Measurements from ENCODE around the gene KIRREL3. TPM values are rescaled to one million over a fixed set of nuclear protein-coding genes. Genes with fewer than 3 reads are reported as not detected.

The KIRREL3 gene
- polyA plus RNA-seq, 1 of the 3 experiments (the other 2 are of a cell fraction): 3.7 TPM

DNA sequence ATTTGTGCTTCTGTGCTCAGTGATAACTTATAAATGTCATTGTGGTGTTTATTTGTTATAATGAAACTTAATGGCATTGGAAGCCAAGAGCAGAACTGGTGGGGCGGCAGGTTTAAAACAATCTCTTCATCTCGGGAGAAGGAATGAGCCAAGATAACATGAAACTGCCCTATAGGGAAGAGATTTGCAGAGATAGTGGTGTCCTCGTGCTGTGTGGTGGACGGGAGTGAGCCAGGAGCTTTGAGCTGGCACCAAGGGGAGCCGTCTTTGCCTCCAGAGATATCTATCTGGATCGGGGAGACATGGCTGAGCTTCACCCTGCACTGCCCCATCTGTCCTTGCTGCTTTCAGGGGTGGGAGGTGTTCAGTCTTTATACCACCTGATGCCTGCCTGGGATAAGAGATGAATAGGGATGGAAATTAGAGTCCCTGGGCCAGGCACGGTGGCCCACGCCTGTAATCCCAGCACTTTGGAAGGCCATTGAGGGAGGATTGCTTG, 455.5 kb downstream of the KIRREL3 start:
- no peaks in the 10 kb centered on the region for H3F3A ChIP-seq (replicated peaks; ENCODE audit: insufficient read depth)
- no peaks in the 10 kb centered on the region for H3K9me3 ChIP-seq
- H3K27me3 ChIP-seq (ENCODE audit: insufficient read depth): no peaks in the 10 kb centered on the region
- TF ChIP-seq EP300 (IDR thresholded peaks at IDR 0.05; ENCODE audit: borderline replicate concordance in 1 of 2, low read depth in 1 of 2, low read length in 1 of 2) (peak in 1 of 2 experiments; percentile 64; a peak in 1 of 4 replicates), RCOR1 (IDR thresholded peaks at IDR 0.05; ENCODE audit: low read length) (peak; percentile 7; the same call in 1 of the 2 replicates), MEF2A (IDR thresholded peaks at IDR 0.05; ENCODE audit: borderline replicate concordance, low read depth) (no peak), MXI1 (IDR thresholded peaks at IDR 0.05; ENCODE audit: low read depth, low read length) (peak; percentile 30; the same call in 1 of the 2 replicates), RAD21 (IDR thresholded peaks at IDR 0.05; ENCODE audit: low read length) (peak; percentile 17; the same call in 1 of the 2 replicates), GATA2 (CRISPR knock-in tag; IDR thresholded peaks at IDR 0.05) (peak; percentile 97)
- H3K4me3 ChIP-seq (ENCODE audit: low read depth in 2 of 2, low read length in 1 of 2): no peak overlapping the region
- no peak overlapping the region for H3K9ac ChIP-seq
- CTCF ChIA-PET: interaction anchor here (0.9 to 2.6 kb wide), 7 partner anchors 11 to 446 kb away, joined by 3 to 12 read pairs (median 3); no protein-coding TSS in a partner anchor
- H3K79me2 ChIP-seq (ENCODE audit: insufficient read depth): no peaks in the 10 kb centered on the region
- no peaks in the 10 kb centered on the region for H4K20me1 ChIP-seq (ENCODE audit: insufficient read depth)
- POLR2A ChIA-PET: interaction anchor here (0.9 to 1.5 kb wide), 3 partner anchors 27 to 64 kb away, joined by 3 to 6 read pairs (median 4); no protein-coding TSS in a partner anchor
- 36% methylated on average over 6 of the region's 8 CpGs for WGBS (ENCODE audit: low lambda C conversion rate)
- H3K9me2 ChIP-seq: no peaks in the 10 kb centered on the region
- H3K4me2 ChIP-seq: no peak overlapping the region
- H3K36me3 ChIP-seq (replicated peaks in 1 of 2; ENCODE audit: control insufficient read depth in 1 of 2, insufficient read depth in 2 of 2, low read length in 1 of 2): no peaks in the 10 kb centered on the region
- peak overlapping the region in 1 of 2 experiments; percentile 96; a peak in 2 of 4 replicates for H3K27ac ChIP-seq (ENCODE audit: low read depth in 2 of 2, low read length in 1 of 2)
- H2AFZ ChIP-seq (ENCODE audit: low read depth): no peak overlapping the region
- peak; percentile 65 for DNase-seq
- H3K4me1 ChIP-seq (ENCODE audit: control insufficient read depth in 1 of 2, insufficient read depth in 2 of 2, low read depth in 1 of 2, low read length in 1 of 2): peaks cover 5 to 48% of the 10 kb centered on the region in 2 experiments; a peak in 3 of 4 replicates

DNA sequence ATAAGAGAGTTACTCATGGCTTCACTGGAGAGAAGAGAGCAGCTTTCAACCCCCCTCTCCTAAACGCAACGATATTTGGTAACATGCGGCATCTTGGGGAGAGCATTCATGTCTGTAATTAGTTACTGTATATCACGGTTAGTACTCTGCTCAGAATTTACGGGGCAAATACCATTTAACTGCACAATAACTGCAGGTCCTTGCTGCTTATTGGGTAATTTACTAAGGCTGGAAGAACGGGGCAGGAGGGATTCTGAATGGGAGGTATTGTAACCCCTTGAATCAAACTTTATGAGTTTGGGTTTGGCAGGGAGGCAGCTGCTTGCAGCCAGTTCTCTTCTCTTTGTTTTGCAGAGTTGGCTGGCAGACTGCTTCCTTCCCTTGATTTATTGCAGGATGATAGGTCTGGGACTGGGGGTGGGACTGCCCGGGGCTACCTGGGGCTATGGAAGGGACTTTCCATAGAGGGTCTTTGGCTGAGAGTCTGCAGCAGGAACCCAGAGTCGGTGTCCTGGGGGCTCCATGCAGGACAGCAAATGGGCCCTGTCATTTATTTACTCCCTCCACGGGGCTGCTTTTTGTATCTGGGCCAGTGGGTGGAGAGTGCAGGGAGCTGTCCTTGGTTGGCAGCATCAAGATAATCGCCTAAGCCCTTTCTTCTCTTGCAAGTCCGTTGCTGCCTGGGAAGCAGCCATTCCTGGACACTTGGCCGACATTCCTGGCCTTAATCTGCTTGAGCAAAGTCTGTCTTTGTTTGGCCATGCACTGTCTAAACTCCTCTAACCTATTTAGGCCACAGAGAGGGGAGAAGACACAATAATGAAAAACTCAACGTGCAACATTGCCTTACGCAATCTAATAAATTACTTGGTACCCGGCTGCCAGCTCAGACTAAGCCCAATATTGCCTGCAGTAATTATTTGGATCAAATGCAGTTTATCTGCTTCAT, 456.2 kb downstream of the KIRREL3 start:
- CTCF ChIA-PET: interaction anchor here (0.9 to 2.6 kb wide), 9 partner anchors 11 to 446 kb away, joined by 3 to 12 read pairs (median 3); no protein-coding TSS in a partner anchor
- H3K79me2 ChIP-seq (ENCODE audit: insufficient read depth): no peaks in the 10 kb centered on the region
- H3K4me2 ChIP-seq: no peak overlapping the region
- H3K36me3 ChIP-seq (replicated peaks in 1 of 2; ENCODE audit: control insufficient read depth in 1 of 2, insufficient read depth in 2 of 2, low read length in 1 of 2): no peaks in the 10 kb centered on the region
- peak overlapping the region in 1 of 2 experiments; percentile 96; a peak in 2 of 4 replicates for H3K27ac ChIP-seq (ENCODE audit: low read depth in 2 of 2, low read length in 1 of 2)
- WGBS (ENCODE audit: low lambda C conversion rate): 34% methylated on average over 13 of the region's 15 CpGs
- no peak overlapping the region for H2AFZ ChIP-seq (ENCODE audit: low read depth)
- no peaks in the 10 kb centered on the region for H3K9me2 ChIP-seq
- no peaks in the 10 kb centered on the region for H3K9me3 ChIP-seq
- H3K4me1 ChIP-seq (ENCODE audit: control insufficient read depth in 1 of 2, insufficient read depth in 2 of 2, low read depth in 1 of 2, low read length in 1 of 2): peaks cover 5 to 48% of the 10 kb centered on the region in 2 experiments; a peak in 3 of 4 replicates
- peak; percentile 73 for DNase-seq
- H3K9ac ChIP-seq: no peak overlapping the region
- no peaks in the 10 kb centered on the region for H3K27me3 ChIP-seq (ENCODE audit: insufficient read depth)
- POLR2A ChIA-PET: interaction anchor here (0.8 to 1.5 kb wide), 5 partner anchors 26 to 102 kb away, joined by 3 to 6 read pairs (median 3); no protein-coding TSS in a partner anchor
- no peaks in the 10 kb centered on the region for H3F3A ChIP-seq (replicated peaks; ENCODE audit: insufficient read depth)
- H4K20me1 ChIP-seq (ENCODE audit: insufficient read depth): no peaks in the 10 kb centered on the region
- H3K4me3 ChIP-seq (ENCODE audit: low read depth in 2 of 2, low read length in 1 of 2): no peak overlapping the region
- TF ChIP-seq, protein P1, sequence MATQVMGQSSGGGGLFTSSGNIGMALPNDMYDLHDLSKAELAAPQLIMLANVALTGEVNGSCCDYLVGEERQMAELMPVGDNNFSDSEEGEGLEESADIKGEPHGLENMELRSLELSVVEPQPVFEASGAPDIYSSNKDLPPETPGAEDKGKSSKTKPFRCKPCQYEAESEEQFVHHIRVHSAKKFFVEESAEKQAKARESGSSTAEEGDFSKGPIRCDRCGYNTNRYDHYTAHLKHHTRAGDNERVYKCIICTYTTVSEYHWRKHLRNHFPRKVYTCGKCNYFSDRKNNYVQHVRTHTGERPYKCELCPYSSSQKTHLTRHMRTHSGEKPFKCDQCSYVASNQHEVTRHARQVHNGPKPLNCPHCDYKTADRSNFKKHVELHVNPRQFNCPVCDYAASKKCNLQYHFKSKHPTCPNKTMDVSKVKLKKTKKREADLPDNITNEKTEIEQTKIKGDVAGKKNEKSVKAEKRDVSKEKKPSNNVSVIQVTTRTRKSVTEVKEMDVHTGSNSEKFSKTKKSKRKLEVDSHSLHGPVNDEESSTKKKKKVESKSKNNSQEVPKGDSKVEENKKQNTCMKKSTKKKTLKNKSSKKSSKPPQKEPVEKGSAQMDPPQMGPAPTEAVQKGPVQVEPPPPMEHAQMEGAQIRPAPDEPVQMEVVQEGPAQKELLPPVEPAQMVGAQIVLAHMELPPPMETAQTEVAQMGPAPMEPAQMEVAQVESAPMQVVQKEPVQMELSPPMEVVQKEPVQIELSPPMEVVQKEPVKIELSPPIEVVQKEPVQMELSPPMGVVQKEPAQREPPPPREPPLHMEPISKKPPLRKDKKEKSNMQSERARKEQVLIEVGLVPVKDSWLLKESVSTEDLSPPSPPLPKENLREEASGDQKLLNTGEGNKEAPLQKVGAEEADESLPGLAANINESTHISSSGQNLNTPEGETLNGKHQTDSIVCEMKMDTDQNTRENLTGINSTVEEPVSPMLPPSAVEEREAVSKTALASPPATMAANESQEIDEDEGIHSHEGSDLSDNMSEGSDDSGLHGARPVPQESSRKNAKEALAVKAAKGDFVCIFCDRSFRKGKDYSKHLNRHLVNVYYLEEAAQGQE (IDR thresholded peaks at IDR 0.05; ENCODE audit: low read depth, low read length): peak; percentile 96
- TF ChIP-seq MEF2A (IDR thresholded peaks at IDR 0.05; ENCODE audit: borderline replicate concordance, low read depth) (no peak), FOSL2 (IDR thresholded peaks at IDR 0.05; ENCODE audit: borderline replicate concordance, low read depth) (no peak), RAD21 (IDR thresholded peaks at IDR 0.05; ENCODE audit: low read length) (no peak), ELF1 (IDR thresholded peaks at IDR 0.05) (no peak), EZH2phosphoT487 (IDR thresholded peaks at IDR 0.05; ENCODE audit: borderline replicate concordance, low read depth) (no peak), GATA2 (CRISPR knock-in tag; IDR thresholded peaks at IDR 0.05) (no peak), TCF12 (IDR thresholded peaks at IDR 0.05) (no peak; the same call in 1 of the 2 replicates), TEAD4 (IDR thresholded peaks at IDR 0.05; ENCODE audit: borderline replicate concordance, insufficient read depth) (no peak), FOXM1 (IDR thresholded peaks at IDR 0.05; ENCODE audit: low read depth) (no peak)
- TF ChIP-seq, protein P2, sequence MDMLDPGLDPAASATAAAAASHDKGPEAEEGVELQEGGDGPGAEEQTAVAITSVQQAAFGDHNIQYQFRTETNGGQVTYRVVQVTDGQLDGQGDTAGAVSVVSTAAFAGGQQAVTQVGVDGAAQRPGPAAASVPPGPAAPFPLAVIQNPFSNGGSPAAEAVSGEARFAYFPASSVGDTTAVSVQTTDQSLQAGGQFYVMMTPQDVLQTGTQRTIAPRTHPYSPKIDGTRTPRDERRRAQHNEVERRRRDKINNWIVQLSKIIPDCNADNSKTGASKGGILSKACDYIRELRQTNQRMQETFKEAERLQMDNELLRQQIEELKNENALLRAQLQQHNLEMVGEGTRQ (IDR thresholded peaks at IDR 0.05; ENCODE audit: borderline replicate concordance, low read depth, low read length): no peak
- TF ChIP-seq, protein P3, sequence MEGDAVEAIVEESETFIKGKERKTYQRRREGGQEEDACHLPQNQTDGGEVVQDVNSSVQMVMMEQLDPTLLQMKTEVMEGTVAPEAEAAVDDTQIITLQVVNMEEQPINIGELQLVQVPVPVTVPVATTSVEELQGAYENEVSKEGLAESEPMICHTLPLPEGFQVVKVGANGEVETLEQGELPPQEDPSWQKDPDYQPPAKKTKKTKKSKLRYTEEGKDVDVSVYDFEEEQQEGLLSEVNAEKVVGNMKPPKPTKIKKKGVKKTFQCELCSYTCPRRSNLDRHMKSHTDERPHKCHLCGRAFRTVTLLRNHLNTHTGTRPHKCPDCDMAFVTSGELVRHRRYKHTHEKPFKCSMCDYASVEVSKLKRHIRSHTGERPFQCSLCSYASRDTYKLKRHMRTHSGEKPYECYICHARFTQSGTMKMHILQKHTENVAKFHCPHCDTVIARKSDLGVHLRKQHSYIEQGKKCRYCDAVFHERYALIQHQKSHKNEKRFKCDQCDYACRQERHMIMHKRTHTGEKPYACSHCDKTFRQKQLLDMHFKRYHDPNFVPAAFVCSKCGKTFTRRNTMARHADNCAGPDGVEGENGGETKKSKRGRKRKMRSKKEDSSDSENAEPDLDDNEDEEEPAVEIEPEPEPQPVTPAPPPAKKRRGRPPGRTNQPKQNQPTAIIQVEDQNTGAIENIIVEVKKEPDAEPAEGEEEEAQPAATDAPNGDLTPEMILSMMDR (IDR thresholded peaks at IDR 0.05): no peak
- TF ChIP-seq, protein P4, sequence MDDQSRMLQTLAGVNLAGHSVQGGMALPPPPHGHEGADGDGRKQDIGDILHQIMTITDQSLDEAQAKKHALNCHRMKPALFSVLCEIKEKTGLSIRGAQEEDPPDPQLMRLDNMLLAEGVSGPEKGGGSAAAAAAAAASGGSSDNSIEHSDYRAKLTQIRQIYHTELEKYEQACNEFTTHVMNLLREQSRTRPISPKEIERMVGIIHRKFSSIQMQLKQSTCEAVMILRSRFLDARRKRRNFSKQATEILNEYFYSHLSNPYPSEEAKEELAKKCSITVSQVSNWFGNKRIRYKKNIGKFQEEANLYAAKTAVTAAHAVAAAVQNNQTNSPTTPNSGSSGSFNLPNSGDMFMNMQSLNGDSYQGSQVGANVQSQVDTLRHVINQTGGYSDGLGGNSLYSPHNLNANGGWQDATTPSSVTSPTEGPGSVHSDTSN (IDR thresholded peaks at IDR 0.05): peak; percentile 22; the same call in 1 of the 2 replicates

Data from SK-N-SH (cell line).